Colonic mucosa (tissue), 4 donors: ENCODE results near the gene ZNF747. TPM values are rescaled to one million over a fixed set of nuclear protein-coding genes. Genes with fewer than 3 reads are reported as not detected.
A peak's percentile ranks its signal among the peaks of the same experiment; 100 is the strongest.

Source experiments
- DNase-seq: peaks from one replicate; pipeline ENCODE4 v3.0.0-alpha.2; 2020
- H3K27ac ChIP-seq: fragments of 200-600 bp; one replicate; pipeline ENCODE4 v1.8.0; 2021
- H3K27me3 ChIP-seq: fragments of 200-600 bp; one replicate; pipeline ENCODE4 v1.8.0; 2021
- H3K36me3 ChIP-seq: fragments of 200-600 bp; one replicate; pipeline ENCODE4 v1.8.0; 2021
- H3K4me1 ChIP-seq: fragments of 200-600 bp; one replicate; pipeline ENCODE4 v1.8.0; 2021; ENCODE audit warnings: mild to moderate bottlenecking
- H3K4me3 ChIP-seq: fragments of 200-600 bp; one replicate; pipeline ENCODE4 v1.8.0; 2021
- H3K9ac ChIP-seq, 2 donors: one replicate each; pipeline ENCODE4 v1.7.0; 2013; ENCODE audit warnings: control low read depth in 2 of 2, low read depth in 2 of 2, low read length in 2 of 2
- H3K9me3 ChIP-seq: fragments of 200-600 bp; one replicate; pipeline ENCODE4 v1.8.0; 2021
- intact Hi-C: fragments of 100-400 bp; cut with DNase I; formaldehyde crosslinking; loops from one replicate; pipeline ENCODE4 v1.14.1; 2022
- total RNA-seq, 2 donors: library from RNA; stranded (reverse); fragmentation: NEBNext Ultra II Directional in 1 of 2; extraction: Animal tissue kit (Norgen Biotek cat#: 25700) in 1 of 2; gene quantifications; one replicate each; pipeline ENCODE4 v1.2.1, GENCODE V29; 2021
- TF ChIP-seq, protein P1 (sequence below): fragments of 200-600 bp; IDR thresholded peaks from one replicate; pipeline ENCODE4 v1.8.0; 2022; ENCODE audit warnings: antibody characterized with exemption, mild to moderate bottlenecking
- donor health status: healthy.
- donor health status: DM: no; HTN: no; CAD: no.
- donor health status: DM: no; HTN: no; CAD: no.

ZNF747 gene
- total RNA-seq, 2 donors from 2014 or later, result 8.7 to 11.9 TPM

DNA sequence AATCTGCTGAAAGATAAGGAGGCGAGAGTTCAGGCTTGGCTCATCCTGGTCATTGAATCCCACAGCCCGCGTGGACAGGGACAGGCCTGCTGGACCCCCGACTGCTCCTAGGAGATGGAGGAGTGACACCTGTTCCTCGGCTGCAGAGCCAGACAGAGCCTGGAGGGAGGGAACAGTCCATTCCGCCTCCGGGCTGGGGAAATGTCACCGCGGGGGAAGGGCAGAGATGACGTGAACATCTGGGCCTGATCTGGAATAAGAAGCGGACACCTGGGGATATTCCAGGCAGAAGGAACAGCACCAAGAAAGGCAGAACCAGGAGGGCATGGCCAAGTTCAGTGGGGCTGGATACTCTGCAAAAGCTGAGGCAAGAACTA lies 1.5 kb downstream of the ZNF747 start:
- TF ChIP-seq, protein P1, sequence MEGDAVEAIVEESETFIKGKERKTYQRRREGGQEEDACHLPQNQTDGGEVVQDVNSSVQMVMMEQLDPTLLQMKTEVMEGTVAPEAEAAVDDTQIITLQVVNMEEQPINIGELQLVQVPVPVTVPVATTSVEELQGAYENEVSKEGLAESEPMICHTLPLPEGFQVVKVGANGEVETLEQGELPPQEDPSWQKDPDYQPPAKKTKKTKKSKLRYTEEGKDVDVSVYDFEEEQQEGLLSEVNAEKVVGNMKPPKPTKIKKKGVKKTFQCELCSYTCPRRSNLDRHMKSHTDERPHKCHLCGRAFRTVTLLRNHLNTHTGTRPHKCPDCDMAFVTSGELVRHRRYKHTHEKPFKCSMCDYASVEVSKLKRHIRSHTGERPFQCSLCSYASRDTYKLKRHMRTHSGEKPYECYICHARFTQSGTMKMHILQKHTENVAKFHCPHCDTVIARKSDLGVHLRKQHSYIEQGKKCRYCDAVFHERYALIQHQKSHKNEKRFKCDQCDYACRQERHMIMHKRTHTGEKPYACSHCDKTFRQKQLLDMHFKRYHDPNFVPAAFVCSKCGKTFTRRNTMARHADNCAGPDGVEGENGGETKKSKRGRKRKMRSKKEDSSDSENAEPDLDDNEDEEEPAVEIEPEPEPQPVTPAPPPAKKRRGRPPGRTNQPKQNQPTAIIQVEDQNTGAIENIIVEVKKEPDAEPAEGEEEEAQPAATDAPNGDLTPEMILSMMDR, result no peak
- Histone ChIP-seq H3K9me3 (no peaks in the 10 kb centered on the region), H3K27me3 (no peaks in the 10 kb centered on the region), H3K36me3 (no peaks in the 10 kb centered on the region), H3K9ac (peak overlapping the region; percentile 90 to 97), H3K4me3 (peak overlapping the region; percentile 61), H3K4me1 (no peaks in the 10 kb centered on the region), H3K27ac (peak overlapping the region; percentile 93)
- DNase-seq, result no peak
- intact Hi-C loops, result no loop called here

DNA sequence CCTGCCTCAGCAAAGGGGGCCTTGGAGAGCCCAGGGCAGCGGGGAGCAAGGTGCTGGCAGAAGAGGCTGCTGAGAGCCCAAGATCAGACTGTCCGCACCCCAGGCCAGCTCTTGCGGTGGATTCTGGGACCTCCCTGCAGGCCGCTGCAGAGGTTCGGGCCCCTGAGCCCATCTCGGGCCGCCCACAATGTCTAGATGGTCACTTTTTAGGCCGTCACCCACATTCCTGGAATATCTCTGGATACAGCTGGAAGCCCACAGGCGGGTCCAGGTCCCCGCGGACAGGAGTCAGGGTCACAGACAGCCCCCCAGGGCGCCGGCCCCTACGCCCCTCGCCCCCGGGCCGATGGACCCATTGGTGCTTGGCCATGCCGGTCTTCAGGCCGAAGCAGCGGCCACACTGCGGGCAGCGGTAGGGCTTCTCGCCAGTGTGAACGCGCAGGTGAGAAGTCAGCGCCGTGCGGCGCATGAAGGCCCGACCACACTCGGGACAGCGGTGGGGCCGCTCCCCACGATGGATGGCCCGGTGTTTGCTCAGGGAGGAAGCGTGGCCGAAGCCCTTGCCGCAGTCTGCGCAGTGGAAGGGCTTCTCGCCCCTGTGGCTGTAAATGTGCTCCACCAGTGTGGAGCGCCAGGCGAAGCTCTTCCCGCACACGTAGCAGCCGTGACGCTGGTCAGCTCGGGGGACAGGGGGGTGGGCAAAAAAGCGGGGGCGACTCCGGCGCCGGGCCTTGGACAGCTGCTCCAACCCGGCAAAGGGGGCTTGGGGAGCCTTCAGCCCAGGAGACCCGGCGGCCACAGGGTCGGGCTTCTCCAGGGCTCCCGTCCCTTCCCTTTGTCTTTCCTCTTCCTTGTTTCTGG lies 2.1 kb downstream of the ZNF747 start:
- Histone ChIP-seq H3K36me3 (no peaks in the 10 kb centered on the region), H3K27me3 (no peaks in the 10 kb centered on the region), H3K9ac (peak overlapping the region; percentile 12 to 90), H3K4me3 (no peak overlapping the region), H3K4me1 (no peaks in the 10 kb centered on the region), H3K27ac (no peak overlapping the region), H3K9me3 (no peaks in the 10 kb centered on the region)
- TF ChIP-seq, protein P1, result no peak
- no peak for DNase-seq
- intact Hi-C loops, result no loop called here

DNA sequence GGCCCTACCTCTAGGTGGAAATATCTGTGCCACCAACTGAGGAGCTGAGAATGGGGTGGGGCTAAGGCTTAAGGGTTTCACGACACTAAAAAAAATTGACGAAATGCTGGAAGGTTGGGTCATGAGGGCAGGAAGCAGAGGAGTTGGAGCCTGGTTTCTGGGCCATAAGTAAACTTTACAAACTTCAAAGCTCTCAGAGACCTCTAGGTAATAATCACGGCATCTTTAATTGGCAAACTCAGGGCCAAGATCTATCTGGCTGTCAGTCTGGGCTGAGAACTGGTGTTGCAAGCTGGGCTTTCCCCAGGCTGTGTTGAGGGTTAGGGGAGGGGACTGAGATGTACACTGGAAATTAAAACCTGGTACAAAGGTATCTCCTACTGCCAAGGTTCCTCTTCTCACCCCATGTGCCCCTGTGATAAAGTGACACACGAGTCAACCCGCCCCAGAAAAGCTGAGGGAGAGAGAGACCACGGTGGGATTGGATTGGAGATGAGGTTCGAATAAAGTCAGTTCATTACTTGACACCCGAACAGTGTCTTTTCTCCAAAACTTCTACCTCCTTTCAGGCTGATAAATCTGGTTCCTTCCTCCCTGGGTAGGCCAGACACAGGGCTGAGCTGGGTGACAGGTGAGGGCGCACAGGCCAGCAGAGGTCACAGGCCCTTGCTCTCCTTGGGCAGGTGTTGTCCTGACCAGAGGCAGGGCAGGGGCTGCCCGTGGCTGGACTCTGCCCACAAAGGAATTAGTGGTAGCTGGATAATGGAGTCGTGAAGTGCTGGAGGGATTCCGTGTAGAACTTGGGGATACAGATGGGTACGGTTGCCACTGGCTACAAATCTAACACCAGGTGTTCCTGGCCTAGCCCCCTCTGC lies 4.3 kb downstream of the ZNF747 start:
- Histone ChIP-seq H3K27me3 (no peaks in the 10 kb centered on the region), H3K4me3 (no peak overlapping the region), H3K4me1 (no peaks in the 10 kb centered on the region), H3K9ac (peak overlapping the region; percentile 35 to 55), H3K36me3 (no peaks in the 10 kb centered on the region), H3K27ac (no peak overlapping the region), H3K9me3 (no peaks in the 10 kb centered on the region)
- no peak for DNase-seq
- intact Hi-C loops, result no loop called here
- TF ChIP-seq, protein P1, result no peak

DNA sequence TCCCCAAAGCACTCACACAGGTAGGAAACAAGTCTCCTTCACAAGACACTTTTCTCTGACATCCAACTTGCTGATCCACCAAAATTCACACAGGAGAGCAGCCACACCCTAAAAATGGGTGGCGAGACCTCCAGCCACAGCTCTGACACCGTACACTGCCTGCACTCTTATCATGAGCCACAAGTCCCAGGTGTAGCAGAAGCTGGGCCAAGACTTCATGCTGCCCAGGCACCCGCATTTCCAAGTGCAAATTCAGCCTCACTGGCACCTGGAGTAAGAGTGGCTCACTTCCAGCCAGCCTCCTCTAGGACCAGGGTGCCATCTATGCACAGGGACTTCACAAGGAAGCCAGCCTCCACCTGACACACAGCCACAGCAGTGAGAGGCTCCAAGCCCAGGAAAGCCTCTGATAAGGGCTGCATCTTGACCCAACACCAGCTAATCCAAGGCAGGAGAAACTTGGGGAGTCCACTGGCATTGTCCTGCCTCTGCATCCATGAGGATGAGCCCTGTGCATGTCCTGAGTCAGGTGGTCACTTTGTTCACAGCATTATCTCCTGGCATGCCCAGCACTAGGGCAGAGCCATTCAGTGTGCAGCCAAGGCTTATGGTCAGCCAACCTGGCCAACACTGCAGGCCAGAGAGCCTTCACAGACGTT lies 5.7 kb downstream of the ZNF747 start:
- H3K27me3 ChIP-seq, result no peaks in the 10 kb centered on the region
- no peaks in the 10 kb centered on the region for H3K36me3 ChIP-seq
- H3K9ac ChIP-seq, result peak overlapping the region in 1 of 2 donors; percentile 93
- no peaks in the 10 kb centered on the region for H3K9me3 ChIP-seq
- intact Hi-C loops, result loop anchor here (5.0 kb wide), 1 partner anchor 82 kb away; the partner anchor contains the start of gene SEPHS2
- H3K27ac ChIP-seq, result no peak overlapping the region
- no peaks in the 10 kb centered on the region for H3K4me1 ChIP-seq
- TF ChIP-seq, protein P1, result no peak
- no peak overlapping the region for H3K4me3 ChIP-seq
- DNase-seq, result no peak

DNA sequence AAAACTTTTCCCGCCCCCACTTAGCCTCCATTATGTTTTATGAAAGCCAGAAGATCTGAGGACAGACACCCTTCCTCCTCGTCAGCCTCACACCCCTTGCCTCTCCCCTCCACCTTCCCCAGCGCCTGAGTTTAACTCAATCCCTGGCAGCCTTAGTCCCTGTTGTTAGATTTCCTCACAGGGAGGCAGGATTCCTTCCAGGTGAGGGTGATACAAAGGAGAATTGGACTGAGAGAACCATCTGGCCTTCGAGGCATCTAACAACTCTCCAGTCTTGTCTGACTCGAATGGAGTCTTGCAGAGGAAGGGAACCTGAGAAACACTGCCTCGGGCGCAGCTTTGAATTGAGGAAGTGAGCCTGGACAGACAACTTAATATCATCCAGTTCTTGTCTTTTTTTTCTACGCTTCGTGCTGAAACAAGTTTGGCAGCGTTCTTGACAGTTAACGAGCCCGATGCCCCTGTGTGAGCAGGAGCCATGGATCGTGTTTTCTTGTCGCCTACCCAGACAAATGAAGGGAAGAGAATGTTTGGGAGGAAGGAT lies 7.0 kb downstream of the ZNF747 start:
- Histone ChIP-seq H3K36me3 (no peaks in the 10 kb centered on the region), H3K9ac (peak overlapping the region; percentile 62 to 93), H3K27ac (peak overlapping the region; percentile 98), H3K9me3 (no peaks in the 10 kb centered on the region), H3K4me1 (no peaks in the 10 kb centered on the region), H3K4me3 (peak overlapping the region; percentile 68), H3K27me3 (no peaks in the 10 kb centered on the region)
- intact Hi-C loops, result loop anchor here (5.0 kb wide), 1 partner anchor 80 kb away; the partner anchor contains the start of gene SEPHS2
- TF ChIP-seq, protein P1, result no peak
- peak; percentile 54 for DNase-seq
